ENCODE results near the gene CMSS1. TPM values are rescaled to one million over a fixed set of nuclear protein-coding genes. Genes with fewer than 3 reads are reported as not detected.

CMSS1 gene
- total and polyA plus RNA-seq, 4 experiments from 2014 or later, result 18.3 to 29.4 (median 21.9) TPM

- H3K9me3 Mint-ChIP-seq, result peaks cover 0 to 4% (median 0%) of the 10 kb centered on the region in 8 donors
- H3K4me1 Mint-ChIP-seq, result no peaks in the 10 kb centered on the region
- POLR2A ChIA-PET (ENCODE audit: partially characterized antibody), result interaction anchor here (1.4 kb wide), 1 partner anchor 12 kb away, joined by 3 read pairs; no protein-coding TSS in a partner anchor
- no peaks in the 10 kb centered on the region for H3K36me3 ChIP-seq (ENCODE audit: insufficient read depth, low read length)
- no peaks in the 10 kb centered on the region for H3K9me3 ChIP-seq (ENCODE audit: control insufficient read depth in 1 of 2, low read length in 2 of 2)
- H3K4me1 ChIP-seq (ENCODE audit: insufficient read depth, low read length), result no peaks in the 10 kb centered on the region
- H3K27ac ChIP-seq (ENCODE audit: low read depth, low read length), result no peak overlapping the region
- H3K27me3 ChIP-seq (ENCODE audit: insufficient read depth, low read length), result no peaks in the 10 kb centered on the region
- H3K4me3 ChIP-seq (ENCODE audit: low read length in 2 of 2), result no peak overlapping the region
- no peak overlapping the region for H3K4me3 Mint-ChIP-seq
- H3K36me3 Mint-ChIP-seq, result peaks cover 2 to 28% of the 10 kb centered on the region in 2 donors
- intact Hi-C loops (cut with micrococcal nuclease), result no loop called here
- DNase-seq, result no peak
- no peak overlapping the region for H3K27ac Mint-ChIP-seq
- H3K27me3 Mint-ChIP-seq, result no peaks in the 10 kb centered on the region
- CTCF ChIA-PET (ENCODE audit: partially characterized antibody), result interaction anchor here (1.6 kb wide), 1 partner anchor 35 kb away, joined by 4 read pairs; no protein-coding TSS in a partner anchor
Observed at GRCh38 chr3:100104442-100104798, 286.8 kb downstream of the CMSS1 start.

- Histone ChIP-seq H3K4me1 (ENCODE audit: insufficient read depth, low read length) (no peaks in the 10 kb centered on the region), H3K27me3 (ENCODE audit: insufficient read depth, low read length) (no peaks in the 10 kb centered on the region), H3K27ac (ENCODE audit: low read depth, low read length) (no peak overlapping the region), H3K4me3 (ENCODE audit: low read length in 2 of 2) (no peak overlapping the region), H3K36me3 (ENCODE audit: insufficient read depth, low read length) (no peaks in the 10 kb centered on the region), H3K9me3 (ENCODE audit: control insufficient read depth in 1 of 2, low read length in 2 of 2) (no peaks in the 10 kb centered on the region)
- no peaks in the 10 kb centered on the region for H3K4me1 Mint-ChIP-seq
- ChIA-PET POLR2A (ENCODE audit: partially characterized antibody) (interaction anchor here (1.4 kb wide), 1 partner anchor 13 kb away, joined by 3 read pairs; no protein-coding TSS in a partner anchor), CTCF (ENCODE audit: partially characterized antibody) (interaction anchor here (1.6 kb wide), 1 partner anchor 36 kb away, joined by 4 read pairs; no protein-coding TSS in a partner anchor)
- H3K36me3 Mint-ChIP-seq, result peaks cover 0 to 29% of the 10 kb centered on the region in 2 donors
- H3K27ac Mint-ChIP-seq, result no peak overlapping the region
- intact Hi-C loops (cut with micrococcal nuclease), result no loop called here
- no peak overlapping the region for H3K4me3 Mint-ChIP-seq
- no peak for DNase-seq
- H3K9me3 Mint-ChIP-seq, result peaks cover 0 to 4% (median 0%) of the 10 kb centered on the region in 8 donors
- no peaks in the 10 kb centered on the region for H3K27me3 Mint-ChIP-seq
Observed at GRCh38 chr3:100104817-100105413, 287.3 kb downstream of the CMSS1 start.

- Histone ChIP-seq H3K27me3 (ENCODE audit: insufficient read depth, low read length) (no peaks in the 10 kb centered on the region), H3K4me1 (ENCODE audit: insufficient read depth, low read length) (no peaks in the 10 kb centered on the region), H3K4me3 (ENCODE audit: low read length in 2 of 2) (no peak overlapping the region), H3K9me3 (ENCODE audit: control insufficient read depth in 1 of 2, low read length in 2 of 2) (no peaks in the 10 kb centered on the region), H3K36me3 (ENCODE audit: insufficient read depth, low read length) (no peaks in the 10 kb centered on the region), H3K27ac (ENCODE audit: low read depth, low read length) (no peak overlapping the region)
- intact Hi-C loops (cut with micrococcal nuclease), result no loop called here
- ChIA-PET CTCF (ENCODE audit: partially characterized antibody) (interaction anchor here (1.6 kb wide), 1 partner anchor 36 kb away, joined by 4 read pairs; no protein-coding TSS in a partner anchor), POLR2A (ENCODE audit: partially characterized antibody) (interaction anchor here (1.4 kb wide), 1 partner anchor 13 kb away, joined by 3 read pairs; no protein-coding TSS in a partner anchor)
- H3K9me3 Mint-ChIP-seq, result peaks cover 0 to 4% (median 0%) of the 10 kb centered on the region in 8 donors
- DNase-seq, result no peak
- H3K27ac Mint-ChIP-seq, result no peak overlapping the region
- no peak overlapping the region for H3K4me3 Mint-ChIP-seq
- H3K36me3 Mint-ChIP-seq, result peaks cover 0 to 32% of the 10 kb centered on the region in 2 donors
- no peaks in the 10 kb centered on the region for H3K4me1 Mint-ChIP-seq
- H3K27me3 Mint-ChIP-seq, result no peaks in the 10 kb centered on the region
Observed at GRCh38 chr3:100105501-100105900, 287.8 kb downstream of the CMSS1 start.

- Histone ChIP-seq H3K4me3 (ENCODE audit: low read length in 2 of 2) (no peak overlapping the region), H3K36me3 (ENCODE audit: insufficient read depth, low read length) (no peaks in the 10 kb centered on the region), H3K27ac (ENCODE audit: low read depth, low read length) (no peak overlapping the region), H3K4me1 (ENCODE audit: insufficient read depth, low read length) (no peaks in the 10 kb centered on the region), H3K27me3 (ENCODE audit: insufficient read depth, low read length) (no peaks in the 10 kb centered on the region), H3K9me3 (ENCODE audit: control insufficient read depth in 1 of 2, low read length in 2 of 2) (no peaks in the 10 kb centered on the region)
- ChIA-PET POLR2A (ENCODE audit: partially characterized antibody) (no interaction called here), CTCF (ENCODE audit: partially characterized antibody) (no interaction called here)
- Mint-ChIP-seq H3K27me3 (no peaks in the 10 kb centered on the region), H3K4me1 (no peaks in the 10 kb centered on the region), H3K27ac (no peak overlapping the region), H3K9me3 (peaks cover 0 to 2% (median 0%) of the 10 kb centered on the region in 8 donors), H3K4me3 (no peak overlapping the region), H3K36me3 (peaks cover 1 to 33% of the 10 kb centered on the region in 2 donors)
- intact Hi-C loops (cut with micrococcal nuclease), result no loop called here
- DNase-seq, result no peak
Observed at GRCh38 chr3:100106094-100106493, 288.4 kb downstream of the CMSS1 start.

GRCh38 chr3:100106531-100107141 lies 289.0 kb downstream of the CMSS1 start:
- intact Hi-C loops (cut with micrococcal nuclease), result no loop called here
- no peak overlapping the region for H3K4me3 Mint-ChIP-seq
- no peaks in the 10 kb centered on the region for H3K27me3 Mint-ChIP-seq
- Histone ChIP-seq H3K27ac (ENCODE audit: low read depth, low read length) (no peak overlapping the region), H3K4me1 (ENCODE audit: insufficient read depth, low read length) (no peaks in the 10 kb centered on the region), H3K27me3 (ENCODE audit: insufficient read depth, low read length) (no peaks in the 10 kb centered on the region), H3K9me3 (ENCODE audit: control insufficient read depth in 1 of 2, low read length in 2 of 2) (no peaks in the 10 kb centered on the region), H3K36me3 (ENCODE audit: insufficient read depth, low read length) (no peaks in the 10 kb centered on the region), H3K4me3 (ENCODE audit: low read length in 2 of 2) (no peak overlapping the region)
- ChIA-PET POLR2A (ENCODE audit: partially characterized antibody) (no interaction called here), CTCF (ENCODE audit: partially characterized antibody) (no interaction called here)
- DNase-seq, result no peak
- peaks cover 1 to 30% of the 10 kb centered on the region in 2 donors for H3K36me3 Mint-ChIP-seq
- H3K9me3 Mint-ChIP-seq, result peaks cover 0 to 1% (median 0%) of the 10 kb centered on the region in 8 donors
- no peak overlapping the region for H3K27ac Mint-ChIP-seq
- H3K4me1 Mint-ChIP-seq, result no peaks in the 10 kb centered on the region

GRCh38 chr3:100107221-100107814 lies 289.7 kb downstream of the CMSS1 start:
- H3K4me3 ChIP-seq (ENCODE audit: low read length in 2 of 2), result no peak overlapping the region
- Mint-ChIP-seq H3K4me1 (no peaks in the 10 kb centered on the region), H3K36me3 (peaks cover 1 to 30% of the 10 kb centered on the region in 2 donors), H3K4me3 (no peak overlapping the region), H3K27ac (no peak overlapping the region), H3K27me3 (no peaks in the 10 kb centered on the region), H3K9me3 (peaks cover 0 to 1% (median 0%) of the 10 kb centered on the region in 8 donors)
- H3K27ac ChIP-seq (ENCODE audit: low read depth, low read length), result no peak overlapping the region
- H3K9me3 ChIP-seq (ENCODE audit: control insufficient read depth in 1 of 2, low read length in 2 of 2), result no peaks in the 10 kb centered on the region
- intact Hi-C loops (cut with micrococcal nuclease), result no loop called here
- no peak for DNase-seq
- H3K27me3 ChIP-seq (ENCODE audit: insufficient read depth, low read length), result no peaks in the 10 kb centered on the region
- H3K36me3 ChIP-seq (ENCODE audit: insufficient read depth, low read length), result no peaks in the 10 kb centered on the region
- CTCF ChIA-PET (ENCODE audit: partially characterized antibody), result no interaction called here
- POLR2A ChIA-PET (ENCODE audit: partially characterized antibody), result no interaction called here
- no peaks in the 10 kb centered on the region for H3K4me1 ChIP-seq (ENCODE audit: insufficient read depth, low read length)

- Histone ChIP-seq H3K9me3 (ENCODE audit: control insufficient read depth in 1 of 2, low read length in 2 of 2) (no peaks in the 10 kb centered on the region), H3K36me3 (ENCODE audit: insufficient read depth, low read length) (no peaks in the 10 kb centered on the region), H3K4me3 (ENCODE audit: low read length in 2 of 2) (no peak overlapping the region), H3K4me1 (ENCODE audit: insufficient read depth, low read length) (no peaks in the 10 kb centered on the region), H3K27me3 (ENCODE audit: insufficient read depth, low read length) (no peaks in the 10 kb centered on the region), H3K27ac (ENCODE audit: low read depth, low read length) (no peak overlapping the region)
- no peak overlapping the region for H3K27ac Mint-ChIP-seq
- H3K4me3 Mint-ChIP-seq, result no peak overlapping the region
- H3K27me3 Mint-ChIP-seq, result no peaks in the 10 kb centered on the region
- CTCF ChIA-PET (ENCODE audit: partially characterized antibody), result no interaction called here
- intact Hi-C loops (cut with micrococcal nuclease), result no loop called here
- H3K9me3 Mint-ChIP-seq, result peaks cover 0 to 1% (median 0%) of the 10 kb centered on the region in 8 donors
- DNase-seq, result no peak
- POLR2A ChIA-PET (ENCODE audit: partially characterized antibody), result no interaction called here
- peaks cover 1 to 21% of the 10 kb centered on the region in 2 donors for H3K36me3 Mint-ChIP-seq
- H3K4me1 Mint-ChIP-seq, result no peaks in the 10 kb centered on the region
Observed at GRCh38 chr3:100108464-100109079, 290.9 kb downstream of the CMSS1 start.

Measured in CD4-positive, alpha-beta memory T cell (primary cell).